AG08396 (cell line): ENCODE measurements around the gene ADNP.

ENCODE experiments used
- DNase-seq: peaks from one replicate; pipeline ENCODE4 v3.0.0; 2012; ENCODE audit warnings: low spot score, mixed read lengths

The ADNP gene

GRCh38 chr20:50872560-50873425, 58.4 kb downstream of the ADNP start:
- DNase-seq: no peak

- DNase-seq: no peak
These were observed 60.6 kb downstream of the ADNP start for GRCh38 chr20:50870561-50871161.

GRCh38 chr20:50868509-50869495, 62.4 kb downstream of the ADNP start:
- no peak for DNase-seq

- DNase-seq: no peak
These were observed 63.4 kb downstream of the ADNP start for GRCh38 chr20:50867805-50868204.

- DNase-seq: no peak
These were observed 64.4 kb downstream of the ADNP start for GRCh38 chr20:50866831-50867230.

GRCh38 chr20:50866036-50866685, 65.1 kb downstream of the ADNP start:
- no peak for DNase-seq

GRCh38 chr20:50865591-50865990, 65.6 kb downstream of the ADNP start:
- DNase-seq: no peak

- DNase-seq: no peak
These were observed 66.1 kb downstream of the ADNP start for GRCh38 chr20:50865114-50865513.

- DNase-seq: no peak
These were observed 68.7 kb downstream of the ADNP start for GRCh38 chr20:50862546-50862945.

- no peak for DNase-seq
These were observed 70.2 kb downstream of the ADNP start for GRCh38 chr20:50861012-50861411.

GRCh38 chr20:50859161-50859560, 72.1 kb downstream of the ADNP start:
- DNase-seq: no peak

GRCh38 chr20:50858525-50858924, 72.7 kb downstream of the ADNP start:
- DNase-seq: no peak

- no peak for DNase-seq
These were observed 73.9 kb downstream of the ADNP start for GRCh38 chr20:50857348-50857747.

- no peak for DNase-seq
These were observed 74.7 kb downstream of the ADNP start for GRCh38 chr20:50856475-50857041.

- DNase-seq: no peak
These were observed 75.5 kb downstream of the ADNP start for GRCh38 chr20:50855498-50856474.

GRCh38 chr20:50854506-50855249, 76.6 kb downstream of the ADNP start:
- DNase-seq: no peak

GRCh38 chr20:50852085-50852484, 79.2 kb downstream of the ADNP start:
- DNase-seq: no peak

- no peak for DNase-seq
These were observed 80.4 kb downstream of the ADNP start for GRCh38 chr20:50850721-50851286.
